A673 (cell line): ENCODE measurements around the gene TRIM15.

Source experiments
- CTCF ChIP-seq: fragments of 300-800, 200-600 bp; sonication (generic); conservative IDR thresholded peaks from 2 replicates; pipeline ENCODE4 v1.5.1; 2017; ENCODE audit warnings: low read depth, mild to moderate bottlenecking, antibody characterized with exemption, low read length, moderate library complexity, mixed read lengths
- EZH2 ChIP-seq: fragments of 200-600 bp; sonication (generic); IDR thresholded peaks from 2 replicates; pipeline ENCODE4 v1.6.1; 2017; ENCODE audit warnings: borderline replicate concordance, low read depth, mild to moderate bottlenecking, mixed read lengths, antibody characterized with exemption, low read length; ENCODE audit not compliant: poor library complexity, severe bottlenecking

GRCh38 chr6:30154709-30155519 is 8.4 kb upstream of the TRIM15 start:
- TF ChIP-seq CTCF (no peak), EZH2 (no peak)
